Nephron progenitor cell (in vitro differentiated cells): ENCODE measurements around the gene PDE4B.
"Not testable (repeated sequence)": the region's sequence is repeated elsewhere in the genome, so short reads cannot be mapped to it uniquely, and the experiment has no call there.

Experiments
- DNase-seq: peaks from one replicate; pipeline ENCODE4 v3.0.0; 2021
- H3K27ac Mint-ChIP-seq: 2 replicates; pipeline ENCODE4 v1.8.0; 2021; ENCODE audit warnings: mild to moderate bottlenecking, moderate library complexity, mixed read lengths
- H3K27me3 Mint-ChIP-seq: 2 replicates; pipeline ENCODE4 v1.8.0; 2021; ENCODE audit warnings: mild to moderate bottlenecking, low read depth, mixed read lengths; ENCODE audit not compliant: poor library complexity
- H3K36me3 Mint-ChIP-seq: 2 replicates; pipeline ENCODE4 v1.8.0; 2021; ENCODE audit warnings: low read depth, mixed read lengths
- H3K4me1 Mint-ChIP-seq: 2 replicates; pipeline ENCODE4 v1.8.0; 2021; ENCODE audit warnings: mixed read lengths
- H3K4me3 Mint-ChIP-seq: 2 replicates; pipeline ENCODE4 v1.8.0; 2021; ENCODE audit warnings: mild to moderate bottlenecking, moderate library complexity, mixed read lengths
- H3K9me3 Mint-ChIP-seq: 2 replicates; pipeline ENCODE4 v1.8.0; 2021; ENCODE audit warnings: mild to moderate bottlenecking, moderate library complexity, mixed read lengths
- CTCF ChIP-seq: fragments of 200-600 bp; sonication (generic); IDR thresholded peaks from 2 replicates; pipeline ENCODE4 v1.5.0; 2021; ENCODE audit warnings: antibody characterized with exemption

Gene PDE4B

GRCh38 chr1:65866439-65866838 is 73.7 kb downstream of the PDE4B start:
- Mint-ChIP-seq H3K4me1 (no peaks in the 10 kb centered on the region), H3K9me3 (peaks cover 6% of the 10 kb centered on the region), H3K36me3 (no peaks in the 10 kb centered on the region), H3K27ac (no peak overlapping the region), H3K27me3 (peaks cover 8% of the 10 kb centered on the region), H3K4me3 (no peak overlapping the region)
- no peak for TF ChIP-seq CTCF
- DNase-seq = no peak

GRCh38 chr1:65872301-65872700 is 79.6 kb downstream of the PDE4B start:
- Mint-ChIP-seq H3K27me3 (no peaks in the 10 kb centered on the region), H3K27ac (no peak overlapping the region), H3K4me3 (no peak overlapping the region), H3K36me3 (no peaks in the 10 kb centered on the region), H3K9me3 (peaks cover 10% of the 10 kb centered on the region), H3K4me1 (no peaks in the 10 kb centered on the region)
- TF ChIP-seq CTCF = no peak
- DNase-seq = no peak

- not testable (repeated sequence) for H3K36me3 Mint-ChIP-seq, H3K27ac Mint-ChIP-seq, H3K4me1 Mint-ChIP-seq, H3K27me3 Mint-ChIP-seq, DNase-seq, H3K4me3 Mint-ChIP-seq
- H3K9me3 Mint-ChIP-seq = peaks cover 18% of the 10 kb centered on the region
These were observed 85.6 kb downstream of the PDE4B start for GRCh38 chr1:65878342-65878741.

- H3K9me3 Mint-ChIP-seq = peaks cover 18% of the 10 kb centered on the region
- H3K36me3 Mint-ChIP-seq = no peaks in the 10 kb centered on the region
- DNase-seq = no peak
- no peak overlapping the region for H3K27ac Mint-ChIP-seq
- H3K27me3 Mint-ChIP-seq = no peaks in the 10 kb centered on the region
- H3K4me3 Mint-ChIP-seq = no peak overlapping the region
- H3K4me1 Mint-ChIP-seq = no peaks in the 10 kb centered on the region
- no peak for TF ChIP-seq CTCF
These were observed 87.9 kb downstream of the PDE4B start for GRCh38 chr1:65880611-65881010.

GRCh38 chr1:65881067-65881594 is 88.4 kb downstream of the PDE4B start:
- no peak for TF ChIP-seq CTCF
- DNase-seq = no peak
- H3K9me3 Mint-ChIP-seq = peaks cover 14% of the 10 kb centered on the region
- no peak overlapping the region for H3K4me3 Mint-ChIP-seq
- no peak overlapping the region for H3K27ac Mint-ChIP-seq
- no peaks in the 10 kb centered on the region for H3K27me3 Mint-ChIP-seq
- no peaks in the 10 kb centered on the region for H3K36me3 Mint-ChIP-seq
- no peaks in the 10 kb centered on the region for H3K4me1 Mint-ChIP-seq

- Mint-ChIP-seq H3K27ac (no peak overlapping the region), H3K4me1 (no peaks in the 10 kb centered on the region), H3K9me3 (peaks cover 14% of the 10 kb centered on the region), H3K27me3 (no peaks in the 10 kb centered on the region), H3K4me3 (no peak overlapping the region), H3K36me3 (no peaks in the 10 kb centered on the region)
- no peak for DNase-seq
- TF ChIP-seq CTCF = no peak
These were observed 89.4 kb downstream of the PDE4B start for GRCh38 chr1:65882076-65882475.
